HL-60 (cell line): ENCODE data around the gene EYA4.

Experiments
- GABPA ChIP-seq: IDR thresholded peaks from 2 replicates; pipeline ENCODE4 v1.6.1; 2012; ENCODE audit warnings: low read depth
- POLR2AphosphoS5 ChIP-seq: IDR thresholded peaks from 2 replicates; pipeline ENCODE4 v1.6.1; 2012; ENCODE audit warnings: low read depth
- TF ChIP-seq, protein P1 (sequence below): IDR thresholded peaks from one replicate; pipeline ENCODE4 v1.5.1; 2011; ENCODE audit warnings: low read length, control low read depth, inconsistent platforms; ENCODE audit not compliant: insufficient read depth
- TF ChIP-seq, protein P2 (sequence below): IDR thresholded peaks from 2 replicates; pipeline ENCODE4 v1.6.1; 2012; ENCODE audit warnings: low read depth; ENCODE audit not compliant: insufficient replicate concordance

DNA sequence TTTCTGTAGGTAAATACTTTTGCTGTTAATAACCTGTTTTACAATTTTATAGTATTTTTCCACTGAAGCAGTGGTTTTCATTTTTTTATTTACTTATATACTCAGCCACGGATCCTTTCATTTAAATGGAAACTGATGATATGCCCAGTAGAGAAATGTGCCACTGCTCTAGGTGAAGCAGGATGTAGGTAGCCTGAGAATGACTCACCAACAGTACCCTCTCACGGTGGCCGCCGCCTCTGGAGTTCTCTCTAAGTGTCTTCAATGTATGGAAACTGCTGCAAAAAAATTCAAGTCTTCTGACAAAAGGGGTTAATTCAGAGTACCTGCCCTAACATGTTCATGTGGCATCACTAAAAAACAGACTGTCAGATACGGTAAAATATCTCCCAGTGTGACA lies 6.4 kb downstream of the EYA4 start:
- TF ChIP-seq, protein P1, sequence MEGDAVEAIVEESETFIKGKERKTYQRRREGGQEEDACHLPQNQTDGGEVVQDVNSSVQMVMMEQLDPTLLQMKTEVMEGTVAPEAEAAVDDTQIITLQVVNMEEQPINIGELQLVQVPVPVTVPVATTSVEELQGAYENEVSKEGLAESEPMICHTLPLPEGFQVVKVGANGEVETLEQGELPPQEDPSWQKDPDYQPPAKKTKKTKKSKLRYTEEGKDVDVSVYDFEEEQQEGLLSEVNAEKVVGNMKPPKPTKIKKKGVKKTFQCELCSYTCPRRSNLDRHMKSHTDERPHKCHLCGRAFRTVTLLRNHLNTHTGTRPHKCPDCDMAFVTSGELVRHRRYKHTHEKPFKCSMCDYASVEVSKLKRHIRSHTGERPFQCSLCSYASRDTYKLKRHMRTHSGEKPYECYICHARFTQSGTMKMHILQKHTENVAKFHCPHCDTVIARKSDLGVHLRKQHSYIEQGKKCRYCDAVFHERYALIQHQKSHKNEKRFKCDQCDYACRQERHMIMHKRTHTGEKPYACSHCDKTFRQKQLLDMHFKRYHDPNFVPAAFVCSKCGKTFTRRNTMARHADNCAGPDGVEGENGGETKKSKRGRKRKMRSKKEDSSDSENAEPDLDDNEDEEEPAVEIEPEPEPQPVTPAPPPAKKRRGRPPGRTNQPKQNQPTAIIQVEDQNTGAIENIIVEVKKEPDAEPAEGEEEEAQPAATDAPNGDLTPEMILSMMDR, result no peak
- TF ChIP-seq GABPA, result no peak
- no peak for TF ChIP-seq POLR2AphosphoS5
- TF ChIP-seq, protein P2, sequence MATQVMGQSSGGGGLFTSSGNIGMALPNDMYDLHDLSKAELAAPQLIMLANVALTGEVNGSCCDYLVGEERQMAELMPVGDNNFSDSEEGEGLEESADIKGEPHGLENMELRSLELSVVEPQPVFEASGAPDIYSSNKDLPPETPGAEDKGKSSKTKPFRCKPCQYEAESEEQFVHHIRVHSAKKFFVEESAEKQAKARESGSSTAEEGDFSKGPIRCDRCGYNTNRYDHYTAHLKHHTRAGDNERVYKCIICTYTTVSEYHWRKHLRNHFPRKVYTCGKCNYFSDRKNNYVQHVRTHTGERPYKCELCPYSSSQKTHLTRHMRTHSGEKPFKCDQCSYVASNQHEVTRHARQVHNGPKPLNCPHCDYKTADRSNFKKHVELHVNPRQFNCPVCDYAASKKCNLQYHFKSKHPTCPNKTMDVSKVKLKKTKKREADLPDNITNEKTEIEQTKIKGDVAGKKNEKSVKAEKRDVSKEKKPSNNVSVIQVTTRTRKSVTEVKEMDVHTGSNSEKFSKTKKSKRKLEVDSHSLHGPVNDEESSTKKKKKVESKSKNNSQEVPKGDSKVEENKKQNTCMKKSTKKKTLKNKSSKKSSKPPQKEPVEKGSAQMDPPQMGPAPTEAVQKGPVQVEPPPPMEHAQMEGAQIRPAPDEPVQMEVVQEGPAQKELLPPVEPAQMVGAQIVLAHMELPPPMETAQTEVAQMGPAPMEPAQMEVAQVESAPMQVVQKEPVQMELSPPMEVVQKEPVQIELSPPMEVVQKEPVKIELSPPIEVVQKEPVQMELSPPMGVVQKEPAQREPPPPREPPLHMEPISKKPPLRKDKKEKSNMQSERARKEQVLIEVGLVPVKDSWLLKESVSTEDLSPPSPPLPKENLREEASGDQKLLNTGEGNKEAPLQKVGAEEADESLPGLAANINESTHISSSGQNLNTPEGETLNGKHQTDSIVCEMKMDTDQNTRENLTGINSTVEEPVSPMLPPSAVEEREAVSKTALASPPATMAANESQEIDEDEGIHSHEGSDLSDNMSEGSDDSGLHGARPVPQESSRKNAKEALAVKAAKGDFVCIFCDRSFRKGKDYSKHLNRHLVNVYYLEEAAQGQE, result no peak
